A549 (cell line): Measurements from ENCODE around the gene OPN5. TPM values are rescaled to one million over a fixed set of nuclear protein-coding genes. Genes with fewer than 3 reads are reported as not detected.

Experiments used
- ATAC-seq, 2 experiments: fragments of 200-7000 bp in 1 of 2; fragments of >200 bp in 1 of 2; cut with Nextera tagmentation in 1 of 2; cut with Tn5 transposase in 1 of 2; 3 replicates each; pipeline versions ENCODE4 v1.8.0 to v1.9.1; 2018 to 2020; ENCODE audit warnings: mild to moderate bottlenecking in 1 of 2, moderate library complexity in 1 of 2
- CTCF ChIA-PET: fragments of 300-600 bp; sonication (Branson Sonifier 250); formaldehyde crosslinking; extraction: SDS; loops from one replicate; lab custom pipeline; 2021; ENCODE audit warnings: antibody characterized with exemption, inconsistent platforms; lab: Yijun Ruan, JAX
- POLR2A ChIA-PET: fragments of 350-600 bp; formaldehyde crosslinking; extraction: SDS; loops from one replicate; lab custom pipeline; 2021; ENCODE audit warnings: antibody characterized with exemption, inconsistent platforms; lab: Yijun Ruan, JAX
- DNase-seq, 2 experiments: peaks; one replicate each; pipeline versions ENCODE4 v3.0.0 to v3.0.0-alpha.2; 2011 to 2016; ENCODE audit warnings: low read depth in 1 of 2, low spot score in 1 of 2
- FAIRE-seq: peaks from 2 replicates; lab custom pipeline; 2011; peaks lifted over from hg19 to GRCh38; lab: Jason Lieb, UNC
- H3K27ac ChIP-seq, 2 experiments: fragments of >200 bp; sonication (Bioruptor Twin); formaldehyde crosslinking; 3 replicates each; pipeline ENCODE4 v1.5.1; 2016 to 2017
- H3K4me1 ChIP-seq: fragments of >200 bp; sonication (Bioruptor Twin); formaldehyde crosslinking; 3 replicates; pipeline ENCODE4 v1.6.1; 2016
- H3K4me2 ChIP-seq: fragments of >200 bp; sonication (Bioruptor Twin); formaldehyde crosslinking; 3 replicates; pipeline ENCODE4 v1.6.1; 2016
- H3K4me3 ChIP-seq: fragments of >200 bp; sonication (Bioruptor Twin); formaldehyde crosslinking; 3 replicates; pipeline ENCODE4 v1.5.1; 2016
- H3K9me3 ChIP-seq: fragments of >200 bp; sonication (Bioruptor Twin); formaldehyde crosslinking; 3 replicates; pipeline ENCODE4 v1.6.1; 2016
- CBX8 ChIP-seq: fragments of 200-600 bp; sonication (generic); IDR thresholded peaks from 2 replicates; pipeline ENCODE4 v1.6.1; 2016
- CHD2 ChIP-seq: fragments of 150-350 bp; IDR thresholded peaks from 2 replicates; pipeline ENCODE4 v1.6.1; 2014; ENCODE audit warnings: low read length; ENCODE audit not compliant: partially characterized antibody
- CHD4 ChIP-seq: fragments of 200-600 bp; sonication (generic); IDR thresholded peaks from 2 replicates; pipeline ENCODE4 v1.6.1; 2016; ENCODE audit warnings: antibody characterized with exemption, mild to moderate bottlenecking, borderline replicate concordance
- EHMT2 ChIP-seq: fragments of 200-600 bp; sonication (generic); IDR thresholded peaks from 2 replicates; pipeline ENCODE4 v1.6.1; 2016; ENCODE audit warnings: antibody characterized with exemption, low read depth, mild to moderate bottlenecking, moderate library complexity
- EP300 ChIP-seq, 2 experiments: fragments of >200 bp; sonication (Bioruptor Twin); formaldehyde crosslinking; IDR thresholded peaks; 2 replicates in 1 of 2; 3 replicates in 1 of 2; pipeline ENCODE4 v1.6.1; 2016 to 2017
- MAFK ChIP-seq: fragments of 450-650 bp; IDR thresholded peaks from 2 replicates; pipeline ENCODE4 v1.6.1; 2014; ENCODE audit not compliant: partially characterized antibody
- NFE2L2 ChIP-seq: fragments of 150-350 bp; conservative IDR thresholded peaks from 2 replicates; pipeline ENCODE4 v1.6.1; 2014; ENCODE audit warnings: low read length
- RARB ChIP-seq: fragments of 250-450 bp; sonication (Bioruptor Pico); IDR thresholded peaks from 2 replicates; pipeline ENCODE4 v1.8.0; 2021; ENCODE audit warnings: mild to moderate bottlenecking, moderate library complexity
- RCOR1 ChIP-seq: fragments of 150-350 bp; IDR thresholded peaks from 2 replicates; pipeline ENCODE4 v1.6.1; 2014; ENCODE audit warnings: antibody characterized with exemption, low read length, low read depth
- TP53 ChIP-seq: fragments of 250-450 bp; sonication (Bioruptor Pico); IDR thresholded peaks from 2 replicates; pipeline ENCODE4 v1.5.0; 2021; ENCODE audit warnings: mild to moderate bottlenecking, moderate library complexity
- ZC3H11A ChIP-seq: fragments of 450-650 bp; IDR thresholded peaks from 2 replicates; pipeline ENCODE4 v1.6.1; 2014; ENCODE audit warnings: antibody characterized with exemption, mild to moderate bottlenecking
- WGBS: methylation state at CpG from one replicate; pipeline ENCODE4 v1.1.6; 2017; ENCODE audit errors: missing lambda C conversion rate; 5-methylcytosine and 5-hydroxymethylcytosine counted together
- polyA plus RNA-seq, 4 experiments: library from polyadenylated mRNA; depleted of rRNA in 3 of 4; stranded (reverse); fragments of >200 nt; fragmentation: RNase III in 1 of 4; extraction: RNeasy Plus Mini Kit Qiagen cat#74134 plus additional on column Dnase treatment in 1 of 4; gene quantifications; 2 replicates in 3 of 4; 3 replicates in 1 of 4; pipeline ENCODE4 v1.2.3, GENCODE V29; 2011 to 2017
- TF ChIP-seq, protein P1 (sequence below): fragments of 250-450 bp; sonication (Bioruptor Pico); IDR thresholded peaks from 2 replicates; pipeline ENCODE4 v1.5.0; 2020; ENCODE audit warnings: low read depth, mild to moderate bottlenecking, moderate library complexity
- TF ChIP-seq, protein P2 (sequence below): IDR thresholded peaks from 2 replicates; pipeline ENCODE4 v1.6.1; 2012
- TF ChIP-seq, protein P3 (sequence below): fragments of >200 bp; sonication (Bioruptor Twin); formaldehyde crosslinking; IDR thresholded peaks from 3 replicates; pipeline ENCODE4 v1.6.1; 2016
- TF ChIP-seq, protein P4 (sequence below): fragments of 450-650 bp; IDR thresholded peaks from 2 replicates; pipeline ENCODE4 v1.6.1; 2014; ENCODE audit warnings: antibody characterized with exemption
- TF ChIP-seq, protein P5 (sequence below): IDR thresholded peaks from 2 replicates; pipeline ENCODE4 v1.6.1; 2012; ENCODE audit warnings: low read depth, borderline replicate concordance
- TF ChIP-seq, protein P6 (sequence below): IDR thresholded peaks from 2 replicates; pipeline ENCODE4 v1.6.1; 2012
- TF ChIP-seq, protein P7 (sequence below): fragments of >200 bp; sonication (Bioruptor Twin); formaldehyde crosslinking; IDR thresholded peaks from 2 replicates; pipeline ENCODE4 v1.6.1; 2016

Gene OPN5
- polyA plus RNA-seq, 2 of the 4 experiments (the other 2 are of a cell fraction), result not detected

DNA sequence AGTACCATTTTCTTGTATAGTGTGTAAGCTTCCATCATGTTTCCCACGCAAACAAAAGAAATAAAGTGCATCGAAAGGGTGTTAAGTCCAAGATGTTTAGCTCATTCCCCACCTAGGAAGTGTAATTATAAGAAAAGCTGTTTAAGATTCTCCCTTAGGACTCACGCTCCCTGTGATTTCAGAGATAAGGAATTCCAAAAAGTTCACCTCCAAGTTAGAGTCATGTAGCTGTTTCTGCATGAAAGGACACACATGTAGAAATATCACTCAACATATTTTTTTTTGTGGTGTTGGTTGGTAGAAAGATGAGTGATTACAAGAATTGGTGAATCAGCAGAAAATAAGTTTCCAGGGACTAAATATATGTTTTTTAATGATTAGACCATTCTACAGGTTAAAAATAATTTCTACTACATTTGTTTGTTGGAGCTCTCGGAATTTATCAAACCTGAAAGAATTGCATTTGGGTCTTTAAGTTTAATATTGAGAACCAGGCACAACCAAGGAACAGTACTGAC lies 10.4 kb downstream of the OPN5 start:
- Histone ChIP-seq H3K4me2 (no peak overlapping the region), H3K9me3 (no peaks in the 10 kb centered on the region), H3K4me1 (no peaks in the 10 kb centered on the region; the same call in 2 of the 3 replicates), H3K27ac (no peak overlapping the region), H3K4me3 (no peak overlapping the region)
- no peak for ATAC-seq
- POLR2A ChIA-PET, result no interaction called here
- no peak for FAIRE-seq
- DNase-seq, result no peak
- TF ChIP-seq, protein P1, sequence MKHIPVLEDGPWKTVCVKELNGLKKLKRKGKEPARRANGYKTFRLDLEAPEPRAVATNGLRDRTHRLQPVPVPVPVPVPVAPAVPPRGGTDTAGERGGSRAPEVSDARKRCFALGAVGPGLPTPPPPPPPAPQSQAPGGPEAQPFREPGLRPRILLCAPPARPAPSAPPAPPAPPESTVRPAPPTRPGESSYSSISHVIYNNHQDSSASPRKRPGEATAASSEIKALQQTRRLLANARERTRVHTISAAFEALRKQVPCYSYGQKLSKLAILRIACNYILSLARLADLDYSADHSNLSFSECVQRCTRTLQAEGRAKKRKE (CRISPR knock-in tag), result no peak
- TF ChIP-seq MAFK (peak; percentile 52), CBX8 (no peak)
- CTCF ChIA-PET, result no interaction called here
- 82% methylated on average over 4 of the region's 4 CpGs for WGBS

DNA sequence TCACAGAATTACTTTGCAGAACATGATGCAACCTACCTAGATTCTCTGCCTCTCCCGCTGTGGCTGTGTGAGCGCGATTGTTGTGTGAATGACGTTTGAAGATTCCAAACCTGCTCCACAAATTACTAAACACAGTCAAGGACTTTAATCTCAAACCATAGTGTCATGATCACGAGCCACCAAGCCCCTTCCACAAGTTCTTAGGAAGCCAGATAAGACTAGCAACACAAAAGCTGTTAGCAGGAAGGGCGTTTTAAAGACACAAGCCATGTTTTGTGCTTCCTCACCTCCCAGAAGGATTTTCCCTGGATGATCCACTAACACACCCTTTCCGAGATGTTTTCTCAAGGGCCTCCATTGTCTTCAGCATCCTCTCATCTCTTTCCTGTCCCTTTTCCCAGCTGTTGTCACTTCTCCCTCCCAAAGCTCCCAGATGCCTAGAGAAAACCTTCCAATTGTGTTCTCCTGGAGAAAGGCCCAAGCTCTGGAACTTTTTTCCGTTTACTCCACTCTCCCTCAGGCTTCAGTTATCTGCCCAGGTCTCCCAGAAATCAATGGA lies 12.8 kb downstream of the OPN5 start:
- WGBS, result 68% methylated on average over 8 of the region's 8 CpGs
- ATAC-seq (no peak), FAIRE-seq (no peak)
- H3K9me3 ChIP-seq, result no peaks in the 10 kb centered on the region
- ChIA-PET POLR2A (no interaction called here), CTCF (interaction anchor here (1.0 to 1.7 kb wide), 3 partner anchors 8 to 1617 kb away, joined by 3 to 4 read pairs (median 3); no protein-coding TSS in a partner anchor)
- no peak overlapping the region for H3K4me2 ChIP-seq
- TF ChIP-seq TP53 (CRISPR knock-in tag), result no peak
- TF ChIP-seq, protein P2, sequence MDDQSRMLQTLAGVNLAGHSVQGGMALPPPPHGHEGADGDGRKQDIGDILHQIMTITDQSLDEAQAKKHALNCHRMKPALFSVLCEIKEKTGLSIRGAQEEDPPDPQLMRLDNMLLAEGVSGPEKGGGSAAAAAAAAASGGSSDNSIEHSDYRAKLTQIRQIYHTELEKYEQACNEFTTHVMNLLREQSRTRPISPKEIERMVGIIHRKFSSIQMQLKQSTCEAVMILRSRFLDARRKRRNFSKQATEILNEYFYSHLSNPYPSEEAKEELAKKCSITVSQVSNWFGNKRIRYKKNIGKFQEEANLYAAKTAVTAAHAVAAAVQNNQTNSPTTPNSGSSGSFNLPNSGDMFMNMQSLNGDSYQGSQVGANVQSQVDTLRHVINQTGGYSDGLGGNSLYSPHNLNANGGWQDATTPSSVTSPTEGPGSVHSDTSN, result no peak
- no peak for TF ChIP-seq RCOR1
- TF ChIP-seq, protein P3, sequence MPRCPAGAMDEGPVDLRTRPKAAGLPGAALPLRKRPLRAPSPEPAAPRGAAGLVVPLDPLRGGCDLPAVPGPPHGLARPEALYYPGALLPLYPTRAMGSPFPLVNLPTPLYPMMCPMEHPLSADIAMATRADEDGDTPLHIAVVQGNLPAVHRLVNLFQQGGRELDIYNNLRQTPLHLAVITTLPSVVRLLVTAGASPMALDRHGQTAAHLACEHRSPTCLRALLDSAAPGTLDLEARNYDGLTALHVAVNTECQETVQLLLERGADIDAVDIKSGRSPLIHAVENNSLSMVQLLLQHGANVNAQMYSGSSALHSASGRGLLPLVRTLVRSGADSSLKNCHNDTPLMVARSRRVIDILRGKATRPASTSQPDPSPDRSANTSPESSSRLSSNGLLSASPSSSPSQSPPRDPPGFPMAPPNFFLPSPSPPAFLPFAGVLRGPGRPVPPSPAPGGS, result no peak
- no peak for TF ChIP-seq EHMT2
- TF ChIP-seq EP300 (IDR thresholded peaks at IDR 0.05), result no peak
- TF ChIP-seq, protein P4, sequence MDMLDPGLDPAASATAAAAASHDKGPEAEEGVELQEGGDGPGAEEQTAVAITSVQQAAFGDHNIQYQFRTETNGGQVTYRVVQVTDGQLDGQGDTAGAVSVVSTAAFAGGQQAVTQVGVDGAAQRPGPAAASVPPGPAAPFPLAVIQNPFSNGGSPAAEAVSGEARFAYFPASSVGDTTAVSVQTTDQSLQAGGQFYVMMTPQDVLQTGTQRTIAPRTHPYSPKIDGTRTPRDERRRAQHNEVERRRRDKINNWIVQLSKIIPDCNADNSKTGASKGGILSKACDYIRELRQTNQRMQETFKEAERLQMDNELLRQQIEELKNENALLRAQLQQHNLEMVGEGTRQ, result no peak
- TF ChIP-seq MAFK, result no peak
- TF ChIP-seq CHD2, result no peak
- TF ChIP-seq, protein P5, sequence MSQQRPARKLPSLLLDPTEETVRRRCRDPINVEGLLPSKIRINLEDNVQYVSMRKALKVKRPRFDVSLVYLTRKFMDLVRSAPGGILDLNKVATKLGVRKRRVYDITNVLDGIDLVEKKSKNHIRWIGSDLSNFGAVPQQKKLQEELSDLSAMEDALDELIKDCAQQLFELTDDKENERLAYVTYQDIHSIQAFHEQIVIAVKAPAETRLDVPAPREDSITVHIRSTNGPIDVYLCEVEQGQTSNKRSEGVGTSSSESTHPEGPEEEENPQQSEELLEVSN, result no peak
- TF ChIP-seq RARB (CRISPR knock-in tag), result no peak
- no peak for TF ChIP-seq NFE2L2
- TF ChIP-seq ZC3H11A, result no peak
- TF ChIP-seq, protein P6, sequence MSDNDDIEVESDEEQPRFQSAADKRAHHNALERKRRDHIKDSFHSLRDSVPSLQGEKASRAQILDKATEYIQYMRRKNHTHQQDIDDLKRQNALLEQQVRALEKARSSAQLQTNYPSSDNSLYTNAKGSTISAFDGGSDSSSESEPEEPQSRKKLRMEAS, result no peak
- TF ChIP-seq, protein P7, sequence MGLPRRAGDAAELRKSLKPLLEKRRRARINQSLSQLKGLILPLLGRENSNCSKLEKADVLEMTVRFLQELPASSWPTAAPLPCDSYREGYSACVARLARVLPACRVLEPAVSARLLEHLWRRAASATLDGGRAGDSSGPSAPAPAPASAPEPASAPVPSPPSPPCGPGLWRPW, result no peak
- TF ChIP-seq CHD4, result no peak
- TF ChIP-seq, all 56 proteins: peak for 0
- DNase-seq, result no peak
- Histone ChIP-seq H3K4me3 (no peak overlapping the region), H3K27ac (no peak overlapping the region), H3K4me1 (no peaks in the 10 kb centered on the region)
